AG10803 (cell line): ENCODE data around the gene NFAM1.

Experiments
- DNase-seq: peaks from one replicate; pipeline ENCODE4 v3.0.0; 2010; ENCODE audit warnings: low read depth
- H3K4me3 ChIP-seq: 2 replicates; pipeline ENCODE4 v1.5.1; 2011; ENCODE audit warnings: mild to moderate bottlenecking, low read length, control low read depth
- TF ChIP-seq, protein P1 (sequence below): conservative IDR thresholded peaks from 2 replicates; pipeline ENCODE4 v1.5.1; 2011; ENCODE audit warnings: mild to moderate bottlenecking, low read length, control low read depth, inconsistent platforms

NFAM1 gene

DNA sequence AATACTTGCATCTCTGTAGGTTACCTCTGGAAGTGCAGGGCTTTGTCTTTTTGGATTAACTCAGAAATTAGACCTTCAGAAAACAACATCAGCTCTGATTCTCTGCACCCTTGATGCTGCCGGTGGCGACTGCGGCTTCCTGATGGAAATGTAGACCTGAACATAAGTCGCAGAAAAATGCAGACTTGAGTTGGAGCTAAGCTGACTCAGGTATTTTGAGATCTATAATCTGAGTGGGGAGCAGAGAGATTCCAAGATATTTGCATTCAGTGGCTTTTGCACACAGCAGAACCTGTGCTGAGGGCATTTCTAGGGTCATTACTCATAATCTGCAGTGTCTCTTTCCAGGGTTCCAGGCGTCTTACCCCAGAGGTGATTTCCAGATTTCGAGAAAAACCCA is 18.7 kb upstream of the NFAM1 start:
- H3K4me3 ChIP-seq: no peak overlapping the region
- DNase-seq: no peak
- TF ChIP-seq, protein P1, sequence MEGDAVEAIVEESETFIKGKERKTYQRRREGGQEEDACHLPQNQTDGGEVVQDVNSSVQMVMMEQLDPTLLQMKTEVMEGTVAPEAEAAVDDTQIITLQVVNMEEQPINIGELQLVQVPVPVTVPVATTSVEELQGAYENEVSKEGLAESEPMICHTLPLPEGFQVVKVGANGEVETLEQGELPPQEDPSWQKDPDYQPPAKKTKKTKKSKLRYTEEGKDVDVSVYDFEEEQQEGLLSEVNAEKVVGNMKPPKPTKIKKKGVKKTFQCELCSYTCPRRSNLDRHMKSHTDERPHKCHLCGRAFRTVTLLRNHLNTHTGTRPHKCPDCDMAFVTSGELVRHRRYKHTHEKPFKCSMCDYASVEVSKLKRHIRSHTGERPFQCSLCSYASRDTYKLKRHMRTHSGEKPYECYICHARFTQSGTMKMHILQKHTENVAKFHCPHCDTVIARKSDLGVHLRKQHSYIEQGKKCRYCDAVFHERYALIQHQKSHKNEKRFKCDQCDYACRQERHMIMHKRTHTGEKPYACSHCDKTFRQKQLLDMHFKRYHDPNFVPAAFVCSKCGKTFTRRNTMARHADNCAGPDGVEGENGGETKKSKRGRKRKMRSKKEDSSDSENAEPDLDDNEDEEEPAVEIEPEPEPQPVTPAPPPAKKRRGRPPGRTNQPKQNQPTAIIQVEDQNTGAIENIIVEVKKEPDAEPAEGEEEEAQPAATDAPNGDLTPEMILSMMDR: no peak

DNA sequence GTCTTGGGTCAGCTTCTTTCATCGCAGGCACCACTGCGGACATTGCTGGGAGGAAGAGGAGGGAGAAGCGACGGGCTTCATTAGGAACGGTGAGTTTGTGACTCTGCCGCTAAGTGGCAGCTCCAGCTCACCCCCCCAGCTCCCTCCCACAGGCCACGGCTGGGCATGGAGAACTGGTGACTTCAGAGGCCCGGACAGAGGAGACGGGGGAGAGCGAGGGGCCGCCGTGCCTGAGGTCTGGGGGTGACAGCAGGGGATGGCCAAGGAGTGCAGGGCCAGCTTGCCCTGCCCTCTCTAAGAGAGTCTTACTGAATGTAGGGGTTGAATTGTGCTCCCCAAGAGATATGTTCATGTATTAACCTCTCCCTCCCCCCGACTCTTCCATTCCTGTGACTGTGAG is 13.9 kb upstream of the NFAM1 start:
- H3K4me3 ChIP-seq: no peak overlapping the region
- no peak for DNase-seq
- TF ChIP-seq, protein P1: no peak

DNA sequence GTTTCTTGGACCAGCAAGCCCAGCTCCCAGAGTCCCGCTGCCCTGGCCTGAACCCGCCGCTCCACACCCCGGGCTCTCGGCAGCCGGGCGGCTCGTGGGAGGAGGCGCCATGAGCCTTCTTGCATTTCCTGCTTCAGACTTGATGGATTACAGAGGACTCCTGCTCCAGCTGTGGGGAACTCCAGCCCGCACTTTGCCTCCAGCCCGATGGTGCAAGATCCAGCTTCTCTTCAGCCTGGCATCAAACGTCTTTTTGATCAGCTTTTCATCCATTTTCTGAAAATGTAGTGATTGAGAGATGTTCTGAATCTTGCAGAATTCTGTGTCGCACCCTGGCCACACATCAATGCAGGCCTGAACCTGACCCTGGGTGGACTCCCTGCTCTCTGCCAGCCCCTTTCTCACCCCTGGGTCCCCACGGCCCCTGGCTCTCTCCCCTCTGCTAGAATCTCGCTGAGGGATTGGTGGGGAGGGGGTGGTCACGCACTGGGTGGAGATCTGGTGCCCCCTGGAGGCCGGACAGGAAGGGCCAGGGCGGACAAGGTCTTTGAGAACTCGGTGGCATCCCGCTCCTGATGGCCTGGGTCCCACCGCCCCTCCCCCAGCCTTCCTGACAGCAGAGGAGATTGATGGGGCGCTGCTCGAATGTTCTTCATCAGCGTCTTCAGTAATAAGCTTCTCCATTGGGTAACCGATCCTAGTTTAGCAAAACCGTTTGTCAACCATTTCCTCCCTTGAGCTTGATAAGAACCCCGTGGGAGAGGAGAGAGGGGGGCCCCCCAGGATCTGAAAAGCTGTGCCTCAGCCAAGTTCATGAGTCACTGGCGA is 12.1 kb upstream of the NFAM1 start:
- H3K4me3 ChIP-seq: peak overlapping the region; percentile 57
- peak; percentile 91 for DNase-seq
- TF ChIP-seq, protein P1: peak; percentile 68

DNA sequence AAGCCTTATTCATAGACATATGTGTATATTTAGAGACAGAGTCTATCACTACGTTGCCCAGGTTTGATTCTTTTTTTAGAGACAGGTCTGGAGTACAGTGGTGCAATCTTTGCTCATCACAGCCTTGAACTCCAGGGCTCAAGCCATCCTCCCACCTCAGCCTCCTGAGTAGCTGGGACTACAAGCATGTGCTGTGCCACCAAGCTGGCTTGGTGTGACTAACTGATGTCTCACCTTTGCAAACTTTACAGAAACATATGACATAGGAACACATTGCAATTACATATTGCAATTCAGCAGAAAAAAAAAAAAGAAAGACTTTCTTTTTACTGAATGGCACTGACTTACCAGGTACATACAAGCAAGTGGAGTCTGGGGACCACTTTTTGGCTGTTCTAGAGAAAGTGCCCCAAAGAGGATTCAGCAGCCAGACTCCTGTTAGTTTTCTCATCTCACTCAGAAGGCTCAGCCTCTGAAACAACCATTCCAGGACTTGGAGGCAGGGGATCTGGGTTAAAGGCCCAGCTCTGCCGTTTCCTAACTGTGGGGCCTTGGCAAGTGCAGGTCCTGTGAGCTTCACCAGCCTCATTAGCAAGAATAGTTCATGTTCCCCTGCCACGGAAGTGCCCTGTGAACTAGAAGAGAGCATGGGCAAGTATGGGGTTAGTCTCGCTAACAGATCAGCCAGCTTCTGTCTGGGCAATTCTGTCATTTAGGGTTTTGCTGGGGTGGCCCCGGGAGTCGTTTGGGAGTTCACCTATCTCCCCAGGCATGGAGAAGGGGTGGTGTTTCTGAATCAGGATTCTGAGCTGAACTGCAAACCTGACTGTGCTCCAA is 11.3 kb upstream of the NFAM1 start:
- no peak for DNase-seq
- TF ChIP-seq, protein P1: no peak
- H3K4me3 ChIP-seq: peak overlapping the region; percentile 57; the same call in 1 of the 2 replicates

DNA sequence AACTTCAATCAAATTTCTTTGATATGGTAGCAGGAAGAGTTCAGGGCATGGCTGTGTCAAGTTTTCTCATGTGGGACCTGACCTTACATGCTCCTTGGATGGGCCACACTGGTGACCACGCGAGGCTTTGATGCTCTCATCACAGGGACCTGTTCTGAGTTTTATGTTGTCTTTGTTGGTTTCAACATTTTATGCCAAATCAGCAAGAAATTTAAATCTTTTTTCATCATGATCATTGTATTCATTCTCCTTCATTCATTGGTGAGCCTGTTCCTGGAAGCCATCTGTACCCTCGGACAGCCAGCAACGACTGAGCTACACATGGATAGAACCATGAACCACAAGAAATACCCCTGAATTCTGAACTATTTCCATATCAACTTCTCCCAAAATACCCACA is 10.5 kb upstream of the NFAM1 start:
- no peak overlapping the region for H3K4me3 ChIP-seq
- DNase-seq: no peak
- TF ChIP-seq, protein P1: no peak

DNA sequence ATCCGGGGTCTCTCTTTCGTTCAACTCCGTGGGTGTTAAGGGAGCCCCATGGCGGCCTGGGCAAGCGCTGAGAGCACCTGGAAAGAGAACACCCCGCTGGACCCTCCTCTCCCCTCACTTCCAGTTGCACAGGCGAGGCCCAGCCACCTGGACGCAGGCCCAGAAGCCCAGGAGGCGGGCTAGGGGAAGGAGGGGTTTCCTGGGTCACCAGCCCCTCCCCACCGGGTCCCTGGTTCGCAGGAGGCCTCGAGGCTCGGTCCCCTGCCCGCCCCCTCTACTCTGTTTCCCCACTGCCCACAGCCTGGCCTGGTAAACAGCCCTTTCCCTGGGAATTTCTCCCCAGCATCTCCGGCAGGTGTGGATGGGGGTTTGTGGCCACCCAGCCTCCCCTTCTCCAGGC is 8.5 kb upstream of the NFAM1 start:
- H3K4me3 ChIP-seq: no peak overlapping the region
- TF ChIP-seq, protein P1: no peak
- no peak for DNase-seq
